Measurements from ENCODE around the gene SLC2A10. TPM values are rescaled to one million over a fixed set of nuclear protein-coding genes. Genes with fewer than 3 reads are reported as not detected.

Gene SLC2A10
- total RNA-seq, 1 donor from 2014 or later, result 12.7 TPM

GRCh38 chr20:46757754-46758678, 48.6 kb downstream of the SLC2A10 start:
- Histone ChIP-seq H3K9me3 (ENCODE audit: insufficient read depth, low read depth, low read length) (no peaks in the 10 kb centered on the region), H3K27me3 (ENCODE audit: insufficient read depth, low read length) (peaks cover 9% of the 10 kb centered on the region), H3K9ac (ENCODE audit: low read length) (no peak overlapping the region), H3K4me3 (ENCODE audit: insufficient read depth, low read depth, low read length) (no peak overlapping the region), H3K79me2 (ENCODE audit: insufficient read depth, low read length) (no peaks in the 10 kb centered on the region), H3K27ac (ENCODE audit: low read depth, low read length) (no peak overlapping the region), H3K4me1 (ENCODE audit: insufficient read depth, low read length) (no peaks in the 10 kb centered on the region), H2AFZ (ENCODE audit: low read depth, low read length) (no peak overlapping the region), H3K36me3 (ENCODE audit: insufficient read depth, low read length) (no peaks in the 10 kb centered on the region), H4K20me1 (ENCODE audit: insufficient read depth, low read length) (no peaks in the 10 kb centered on the region), H3K4me2 (ENCODE audit: low read length) (peak overlapping the region; percentile 7)
- TF ChIP-seq CTCF (IDR thresholded peaks at IDR 0.05; ENCODE audit: insufficient read depth, low read depth, low read length) (peak; percentile 93), EZH2 (IDR thresholded peaks at IDR 0.05; ENCODE audit: insufficient read depth, low read length) (no peak)
- H3K27me3 Mint-ChIP-seq (ENCODE audit: low read depth, unreplicated experiment), result peaks cover 32% of the 10 kb centered on the region
- no peak for FAIRE-seq
- peak; percentile 19 for DNase-seq (ENCODE audit: low read depth)
- peaks cover 2% of the 10 kb centered on the region for H3K9me3 Mint-ChIP-seq (ENCODE audit: unreplicated experiment)
- no peaks in the 10 kb centered on the region for H3K4me1 Mint-ChIP-seq (ENCODE audit: low read depth, unreplicated experiment)
- H3K36me3 Mint-ChIP-seq (ENCODE audit: low read depth, unreplicated experiment), result no peaks in the 10 kb centered on the region
- no peak overlapping the region for H3K4me3 Mint-ChIP-seq (ENCODE audit: unreplicated experiment)
- H3K27ac Mint-ChIP-seq (ENCODE audit: unreplicated experiment), result no peak overlapping the region

GRCh38 chr20:46758929-46759669, 49.6 kb downstream of the SLC2A10 start:
- Histone ChIP-seq H3K4me2 (ENCODE audit: low read length) (no peak overlapping the region), H4K20me1 (ENCODE audit: insufficient read depth, low read length) (no peaks in the 10 kb centered on the region), H3K4me3 (ENCODE audit: insufficient read depth, low read depth, low read length) (no peak overlapping the region), H3K36me3 (ENCODE audit: insufficient read depth, low read length) (no peaks in the 10 kb centered on the region), H3K4me1 (ENCODE audit: insufficient read depth, low read length) (no peaks in the 10 kb centered on the region), H3K27me3 (ENCODE audit: insufficient read depth, low read length) (peaks cover 5% of the 10 kb centered on the region), H3K9me3 (ENCODE audit: insufficient read depth, low read depth, low read length) (no peaks in the 10 kb centered on the region), H3K79me2 (ENCODE audit: insufficient read depth, low read length) (no peaks in the 10 kb centered on the region), H2AFZ (ENCODE audit: low read depth, low read length) (no peak overlapping the region), H3K27ac (ENCODE audit: low read depth, low read length) (no peak overlapping the region), H3K9ac (ENCODE audit: low read length) (no peak overlapping the region)
- Mint-ChIP-seq H3K27me3 (ENCODE audit: low read depth, unreplicated experiment) (peaks cover 36% of the 10 kb centered on the region), H3K36me3 (ENCODE audit: low read depth, unreplicated experiment) (no peaks in the 10 kb centered on the region), H3K27ac (ENCODE audit: unreplicated experiment) (peak overlapping the region; percentile 63), H3K9me3 (ENCODE audit: unreplicated experiment) (peaks cover 2% of the 10 kb centered on the region), H3K4me3 (ENCODE audit: unreplicated experiment) (no peak overlapping the region), H3K4me1 (ENCODE audit: low read depth, unreplicated experiment) (no peaks in the 10 kb centered on the region)
- DNase-seq (ENCODE audit: low read depth), result no peak
- no peak for FAIRE-seq
- no peak for TF ChIP-seq CTCF (IDR thresholded peaks at IDR 0.05; ENCODE audit: insufficient read depth, low read depth, low read length)
- TF ChIP-seq EZH2 (IDR thresholded peaks at IDR 0.05; ENCODE audit: insufficient read depth, low read length), result no peak
